Stomach smooth muscle (tissue), 2 donors: ENCODE results near the gene SP6.

Experiments used
- H3K27ac ChIP-seq: one replicate; pipeline ENCODE4 v1.7.0; 2013; ENCODE audit warnings: mild to moderate bottlenecking, low read length, inconsistent platforms
- H3K27me3 ChIP-seq, 2 donors: one replicate each; pipeline ENCODE4 v1.7.0; 2013; ENCODE audit warnings: low read length in 2 of 2; ENCODE audit not compliant: insufficient read depth in 2 of 2, control insufficient read depth in 1 of 2
- H3K36me3 ChIP-seq, 2 donors: one replicate each; pipeline ENCODE4 v1.7.0; 2013; ENCODE audit warnings: low read length in 2 of 2; ENCODE audit not compliant: control insufficient read depth in 2 of 2, insufficient read depth in 2 of 2
- H3K4me1 ChIP-seq: one replicate; pipeline ENCODE4 v1.7.0; 2013; ENCODE audit warnings: low read length; ENCODE audit not compliant: control insufficient read depth, insufficient read depth
- H3K4me3 ChIP-seq, 2 donors: one replicate each; pipeline ENCODE4 v1.7.0; 2013; ENCODE audit warnings: low read length in 2 of 2
- H3K9ac ChIP-seq, 2 donors: one replicate each; pipeline ENCODE4 v1.7.0; 2013; ENCODE audit warnings: low read length in 2 of 2, mild to moderate bottlenecking in 1 of 2
- H3K9me3 ChIP-seq, 2 donors: one replicate each; pipeline ENCODE4 v1.7.0; 2013; ENCODE audit warnings: low read length in 2 of 2; ENCODE audit not compliant: control insufficient read depth in 2 of 2
- donor health status: healthy.
- donor health status: Pancreatic carcinoma.

SP6 gene

GRCh38 chr17:47850692-47851573 is at the start of gene SP6:
Gene SP6 (minus strand): TSS chr17:47851163. CDS start chr17:47848429, 2,734 bp downstream.
- H3K4me1 ChIP-seq: peaks cover 14% of the 10 kb centered on the region
- H3K36me3 ChIP-seq: no peaks in the 10 kb centered on the region
- no peak within 1 kb of the TSS for H3K27ac ChIP-seq
- peak within 1 kb of the TSS in 1 of 2 donors; percentile 54 for H3K4me3 ChIP-seq
- no peaks in the 10 kb centered on the region for H3K9me3 ChIP-seq
- H3K27me3 ChIP-seq: peaks cover 91 to 96% of the 10 kb centered on the region in 2 donors
- no peak within 1 kb of the TSS for H3K9ac ChIP-seq

- peaks cover 0 to 2% of the 10 kb centered on the region in 2 donors for H3K36me3 ChIP-seq
- H3K9ac ChIP-seq: peak overlapping the region in 1 of 2 donors; percentile 47
- no peaks in the 10 kb centered on the region for H3K9me3 ChIP-seq
- H3K27ac ChIP-seq: peak overlapping the region; percentile 49
- H3K4me1 ChIP-seq: peaks cover 46% of the 10 kb centered on the region
- no peaks in the 10 kb centered on the region for H3K27me3 ChIP-seq
- H3K4me3 ChIP-seq: no peak overlapping the region
Observed at GRCh38 chr17:47899643-47900042, 48.7 kb upstream of the SP6 start.

GRCh38 chr17:47898241-47898640 is 47.3 kb upstream of the SP6 start:
- H3K9ac ChIP-seq: no peak overlapping the region
- H3K36me3 ChIP-seq: peaks cover 0 to 2% of the 10 kb centered on the region in 2 donors
- no peak overlapping the region for H3K4me3 ChIP-seq
- H3K9me3 ChIP-seq: no peaks in the 10 kb centered on the region
- peaks cover 40% of the 10 kb centered on the region for H3K4me1 ChIP-seq
- no peaks in the 10 kb centered on the region for H3K27me3 ChIP-seq
- H3K27ac ChIP-seq: peak overlapping the region; percentile 97

GRCh38 chr17:47897561-47897960 is 46.6 kb upstream of the SP6 start:
- H3K36me3 ChIP-seq: peaks cover 0 to 2% of the 10 kb centered on the region in 2 donors
- H3K27ac ChIP-seq: peak overlapping the region; percentile 97
- no peaks in the 10 kb centered on the region for H3K27me3 ChIP-seq
- H3K4me1 ChIP-seq: peaks cover 40% of the 10 kb centered on the region
- peak overlapping the region; percentile 95 to 96 for H3K9ac ChIP-seq
- H3K4me3 ChIP-seq: peak overlapping the region; percentile 95 to 100
- no peaks in the 10 kb centered on the region for H3K9me3 ChIP-seq

- Histone ChIP-seq H3K27me3 (no peaks in the 10 kb centered on the region), H3K4me1 (peaks cover 35% of the 10 kb centered on the region), H3K36me3 (peaks cover 0 to 2% of the 10 kb centered on the region in 2 donors), H3K27ac (peak overlapping the region; percentile 97), H3K4me3 (peak overlapping the region; percentile 95 to 100), H3K9me3 (no peaks in the 10 kb centered on the region), H3K9ac (peak overlapping the region; percentile 95 to 96)
Observed at GRCh38 chr17:47896672-47897490, 45.9 kb upstream of the SP6 start.

GRCh38 chr17:47895856-47896671 is 45.1 kb upstream of the SP6 start, which contains the start of gene SP2:
Gene SP2 (plus strand): TSS chr17:47896236. CDS start chr17:47896287, 51 bp downstream.
- H3K4me3 ChIP-seq: peak within 1 kb of the TSS; percentile 95 to 100

GRCh38 chr17:47895347-47895855 is 44.4 kb upstream of the SP6 start:
- no peaks in the 10 kb centered on the region for H3K9me3 ChIP-seq
- peaks cover 0 to 2% of the 10 kb centered on the region in 2 donors for H3K36me3 ChIP-seq
- peaks cover 30% of the 10 kb centered on the region for H3K4me1 ChIP-seq
- H3K9ac ChIP-seq: peak overlapping the region; percentile 87 to 99
- H3K27me3 ChIP-seq: no peaks in the 10 kb centered on the region
- peak overlapping the region; percentile 89 for H3K27ac ChIP-seq
- peak overlapping the region; percentile 94 to 100 for H3K4me3 ChIP-seq

More at GRCh38 chr17:47895856-47896671, 45.1 kb upstream of the SP6 start, which contains the start of gene SP2:
- H3K36me3 ChIP-seq: peaks cover 0 to 2% of the 10 kb centered on the region in 2 donors
- H3K27ac ChIP-seq: peak within 1 kb of the TSS; percentile 97
- H3K27me3 ChIP-seq: no peaks in the 10 kb centered on the region
- no peaks in the 10 kb centered on the region for H3K9me3 ChIP-seq
- H3K4me1 ChIP-seq: peaks cover 31% of the 10 kb centered on the region
- H3K9ac ChIP-seq: peak within 1 kb of the TSS; percentile 95 to 99

GRCh38 chr17:47894498-47895346 is 43.8 kb upstream of the SP6 start:
- peaks cover 0 to 2% of the 10 kb centered on the region in 2 donors for H3K36me3 ChIP-seq
- peaks cover 27% of the 10 kb centered on the region for H3K4me1 ChIP-seq
- H3K27me3 ChIP-seq: no peaks in the 10 kb centered on the region
- H3K27ac ChIP-seq: peak overlapping the region; percentile 89
- peak overlapping the region; percentile 94 to 100 for H3K4me3 ChIP-seq
- H3K9me3 ChIP-seq: no peaks in the 10 kb centered on the region
- peak overlapping the region; percentile 87 to 99 for H3K9ac ChIP-seq

GRCh38 chr17:47891545-47892088 is 40.7 kb upstream of the SP6 start:
- H3K9me3 ChIP-seq: no peaks in the 10 kb centered on the region
- peaks cover 11% of the 10 kb centered on the region for H3K4me1 ChIP-seq
- H3K27ac ChIP-seq: no peak overlapping the region
- H3K4me3 ChIP-seq: no peak overlapping the region
- no peaks in the 10 kb centered on the region for H3K27me3 ChIP-seq
- no peaks in the 10 kb centered on the region for H3K36me3 ChIP-seq
- no peak overlapping the region for H3K9ac ChIP-seq
